ENCODE results near the gene XPNPEP1. TPM values are rescaled to one million over a fixed set of nuclear protein-coding genes. Genes with fewer than 3 reads are reported as not detected.
"Not testable (repeated sequence)": the region's sequence is repeated elsewhere in the genome, so short reads cannot be mapped to it uniquely, and the experiment has no call there.

The XPNPEP1 gene
- total RNA-seq, 1 donor from 2014 or later, result 45.2 TPM

- Histone ChIP-seq H3K4me3 (no peak overlapping the region), H3K27me3 (no peaks in the 10 kb centered on the region), H3K4me1 (peaks cover 27% of the 10 kb centered on the region), H3K27ac (no peak overlapping the region), H3K36me3 (no peaks in the 10 kb centered on the region), H3K9me3 (no peaks in the 10 kb centered on the region)
- intact Hi-C loops (cut with DNase I), result no loop called here
- TF ChIP-seq CTCF (IDR thresholded peaks at IDR 0.05), result no peak
- DNase-seq (no peak), ATAC-seq (no peak)
Measured at GRCh38 chr10:109919220-109919619, 4.1 kb downstream of the XPNPEP1 start.

- H3K4me1 ChIP-seq, result peaks cover 23% of the 10 kb centered on the region
- H3K9me3 ChIP-seq; intact Hi-C loops (cut with DNase I); H3K27me3 ChIP-seq; H3K27ac ChIP-seq; DNase-seq; H3K4me3 ChIP-seq; H3K36me3 ChIP-seq; ATAC-seq: not testable (repeated sequence)
Measured at GRCh38 chr10:109918707-109919106, 4.6 kb downstream of the XPNPEP1 start.

- peaks cover 17% of the 10 kb centered on the region for H3K36me3 ChIP-seq
- H3K27me3 ChIP-seq, result no peaks in the 10 kb centered on the region
- ATAC-seq (no peak), DNase-seq (no peak)
- H3K27ac ChIP-seq, result no peak overlapping the region
- no peaks in the 10 kb centered on the region for H3K9me3 ChIP-seq
- intact Hi-C loops (cut with DNase I), result no loop called here
- TF ChIP-seq CTCF (IDR thresholded peaks at IDR 0.05), result no peak
- peaks cover 10% of the 10 kb centered on the region for H3K4me1 ChIP-seq
- H3K4me3 ChIP-seq, result no peak overlapping the region
Measured at GRCh38 chr10:109915566-109915965, 7.7 kb downstream of the XPNPEP1 start.

- Histone ChIP-seq H3K27me3 (no peaks in the 10 kb centered on the region), H3K4me1 (peaks cover 10% of the 10 kb centered on the region), H3K4me3 (no peak overlapping the region), H3K36me3 (peaks cover 18% of the 10 kb centered on the region), H3K27ac (no peak overlapping the region), H3K9me3 (no peaks in the 10 kb centered on the region)
- intact Hi-C loops (cut with DNase I), result no loop called here
- ATAC-seq, result peak; percentile 83
- no peak for TF ChIP-seq CTCF (IDR thresholded peaks at IDR 0.05)
- DNase-seq, result no peak
Measured at GRCh38 chr10:109914966-109915365, 8.3 kb downstream of the XPNPEP1 start.

GRCh38 chr10:109913306-109913892 is 9.9 kb downstream of the XPNPEP1 start:
- Histone ChIP-seq H3K27ac (no peak overlapping the region), H3K9me3 (no peaks in the 10 kb centered on the region), H3K27me3 (no peaks in the 10 kb centered on the region), H3K4me1 (peaks cover 10% of the 10 kb centered on the region), H3K4me3 (no peak overlapping the region), H3K36me3 (peaks cover 20% of the 10 kb centered on the region)
- intact Hi-C loops (cut with DNase I), result no loop called here
- no peak for TF ChIP-seq CTCF (IDR thresholded peaks at IDR 0.05)
- ATAC-seq (no peak), DNase-seq (no peak)

- no peak for DNase-seq
- TF ChIP-seq CTCF (IDR thresholded peaks at IDR 0.05), result no peak
- no peak overlapping the region for H3K27ac ChIP-seq
- H3K4me1 ChIP-seq, result peaks cover 10% of the 10 kb centered on the region
- no peaks in the 10 kb centered on the region for H3K27me3 ChIP-seq
- no peak overlapping the region for H3K4me3 ChIP-seq
- no peaks in the 10 kb centered on the region for H3K9me3 ChIP-seq
- no peak for ATAC-seq
- intact Hi-C loops (cut with DNase I), result no loop called here
- H3K36me3 ChIP-seq, result peaks cover 20% of the 10 kb centered on the region
Measured at GRCh38 chr10:109912335-109913281, 10.7 kb downstream of the XPNPEP1 start.

Measured in upper lobe of right lung (tissue), 1 donor.